Stomach (tissue), 9 donors: ENCODE results near the gene GABRG2. TPM values are rescaled to one million over a fixed set of nuclear protein-coding genes. Genes with fewer than 3 reads are reported as not detected.

Experiments used
- DNase-seq, 2 donors: peaks; one replicate each; pipeline versions ENCODE4 v3.0.0 to v3.0.0-alpha.2; 2013 to 2019
- H3K27ac ChIP-seq, 5 donors: fragments of 200-600 bp in 4 of 5; sonication (generic) in 4 of 5; one replicate each; pipeline ENCODE4 v1.5.1; 2013 to 2019; ENCODE audit warnings: mild to moderate bottlenecking in 1 of 5, moderate library complexity in 1 of 5
- H3K27me3 ChIP-seq, 3 donors: fragments of 200-600 bp; sonication (generic); one replicate each; pipeline ENCODE4 v1.5.1; 2017 to 2019; ENCODE audit warnings: mixed run types in 1 of 3
- H3K36me3 ChIP-seq, 4 donors: fragments of 200-600 bp; sonication (generic); 1 replicate in 3 of 4; 2 replicates in 1 of 4; pipeline ENCODE4 v1.5.1; 2016 to 2019
- H3K4me1 ChIP-seq, 4 donors: fragments of 200-600 bp; sonication (generic); one replicate each; pipeline ENCODE4 v1.5.1; 2016 to 2019
- H3K4me3 ChIP-seq, 4 donors: fragments of 200-600 bp; sonication (generic) in 3 of 4; one replicate each; pipeline ENCODE4 v1.5.1; 2016 to 2019; ENCODE audit warnings: mild to moderate bottlenecking in 1 of 4
- H3K9me3 ChIP-seq, 4 donors: fragments of 200-600 bp; sonication (generic); one replicate each; pipeline ENCODE4 v1.5.1; 2016 to 2019
- CTCF ChIP-seq, 7 experiments: fragments of 450-650 bp in 4 of 7; fragments of 200-600 bp in 3 of 7; sonication (generic) in 3 of 7; IDR thresholded peaks; one replicate each; pipeline ENCODE4 v1.5.1; 2016 to 2019; ENCODE audit warnings: antibody characterized with exemption in 7 of 7, control low read depth in 2 of 7, mild to moderate bottlenecking in 1 of 7
- EP300 ChIP-seq: sonication (generic); formaldehyde crosslinking; IDR thresholded peaks from one replicate; pipeline ENCODE4 v1.6.1; 2017; ENCODE audit warnings: antibody characterized with exemption
- POLR2A ChIP-seq, 4 donors: fragments of 450-650 bp; IDR thresholded peaks; one replicate each; pipeline ENCODE4 v1.6.1; 2016; ENCODE audit warnings: antibody characterized with exemption in 4 of 4, control low read depth in 2 of 4, mild to moderate bottlenecking in 1 of 4, moderate library complexity in 1 of 4
- POLR2AphosphoS5 ChIP-seq, 3 donors: sonication (generic); formaldehyde crosslinking; IDR thresholded peaks; one replicate each; pipeline ENCODE4 v1.6.1; 2016; ENCODE audit warnings: antibody characterized with exemption in 3 of 3
- WGBS, 5 donors: extraction: QIAGEN DNeasy Blood & Tissue Kit in 3 of 5; methylation state at CpG; one replicate each; pipeline versions ENCODE4 v1.1.5 to v1.1.7; 2013 to 2018; 5-methylcytosine and 5-hydroxymethylcytosine counted together
- intact Hi-C: fragments of 100-400 bp; cut with DNase I; formaldehyde crosslinking; loops from one replicate; pipeline ENCODE4 v1.15.1; 2023; ENCODE audit warnings: low total_unique reads
- polyA plus RNA-seq, 3 donors: library from polyadenylated mRNA; stranded (reverse); fragments of 200-250 nt; gene quantifications; one replicate each; pipeline ENCODE4 v1.2.3, GENCODE V29; 2013
- total RNA-seq, 5 donors: library from RNA; depleted of rRNA; stranded (reverse); fragments of >200 nt; gene quantifications; one replicate each; pipeline versions ENCODE4 v1.1.0 to v1.2.3, GENCODE V29; 2014 to 2016
- donor health status: healthy with polysubstance abuse.
- donor health status: Bipolar disorder and iron deficiency.
- donor health status: healthy.

The GABRG2 gene
- total and polyA plus RNA-seq, 8 donors = 0.06 to 1.1 (median 0.17) TPM; not detected in 4

DNA sequence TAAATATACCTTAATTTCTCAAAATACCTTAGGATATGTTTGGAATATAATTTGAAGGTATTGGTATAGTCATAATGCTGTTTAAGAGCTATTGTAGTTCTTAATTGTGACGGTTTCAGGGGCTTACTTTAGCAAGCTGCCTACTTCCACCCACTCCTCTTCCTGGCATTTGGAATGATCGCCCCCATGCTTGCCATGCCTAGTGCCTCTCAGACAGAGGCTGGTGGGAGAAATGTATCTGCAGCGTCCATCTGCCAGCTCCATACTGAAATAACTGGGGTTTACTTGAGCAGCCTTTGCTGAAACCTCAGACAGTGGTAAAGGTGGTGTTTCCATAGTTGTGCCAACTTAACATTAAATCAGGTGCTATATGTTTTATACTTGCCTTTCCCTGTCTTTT lies 52.2 kb downstream of the GABRG2 start:
- no peaks in the 10 kb centered on the region for H3K4me1 ChIP-seq
- no peak for DNase-seq
- 79 to 85% (median 81%) methylated on average over 3 of the region's 3 CpGs for WGBS, 5 donors
- no peaks in the 10 kb centered on the region for H3K36me3 ChIP-seq
- TF ChIP-seq CTCF (IDR thresholded peaks at IDR 0.05) = no peak
- no peak for TF ChIP-seq POLR2A (IDR thresholded peaks at IDR 0.05)
- no peak for TF ChIP-seq EP300
- no peak for TF ChIP-seq POLR2AphosphoS5 (IDR thresholded peaks at IDR 0.05)
- intact Hi-C loops = no loop called here
- H3K4me3 ChIP-seq = no peak overlapping the region
- H3K9me3 ChIP-seq = peaks cover 0 to 4% (median 0%) of the 10 kb centered on the region in 4 donors
- H3K27me3 ChIP-seq = no peaks in the 10 kb centered on the region
- H3K27ac ChIP-seq = no peak overlapping the region

GRCh38 chr5:162128117-162128516 lies 60.5 kb downstream of the GABRG2 start:
- Histone ChIP-seq H3K27ac (no peak overlapping the region), H3K36me3 (no peaks in the 10 kb centered on the region), H3K4me1 (no peaks in the 10 kb centered on the region), H3K9me3 (no peaks in the 10 kb centered on the region), H3K4me3 (no peak overlapping the region), H3K27me3 (no peaks in the 10 kb centered on the region)
- peak in 1 of 2 donors; percentile 1 for DNase-seq
- TF ChIP-seq CTCF (IDR thresholded peaks at IDR 0.05) (no peak), EP300 (no peak), POLR2A (IDR thresholded peaks at IDR 0.05) (no peak), POLR2AphosphoS5 (IDR thresholded peaks at IDR 0.05) (no peak)
- 15 to 27% (median 24%) methylated on average over 2 of the region's 2 CpGs for whole genome bisulfite sequencing, 5 donors
- intact Hi-C loops = no loop called here

GRCh38 chr5:162132348-162132747 lies 64.8 kb downstream of the GABRG2 start:
- H3K4me1 ChIP-seq = no peaks in the 10 kb centered on the region
- no peaks in the 10 kb centered on the region for H3K36me3 ChIP-seq
- no peak for TF ChIP-seq CTCF (IDR thresholded peaks at IDR 0.05)
- TF ChIP-seq POLR2AphosphoS5 (IDR thresholded peaks at IDR 0.05) = no peak
- TF ChIP-seq EP300 = no peak
- TF ChIP-seq POLR2A (IDR thresholded peaks at IDR 0.05) = no peak
- intact Hi-C loops = no loop called here
- no peak overlapping the region for H3K4me3 ChIP-seq
- H3K27me3 ChIP-seq = no peaks in the 10 kb centered on the region
- no peak for DNase-seq
- no peaks in the 10 kb centered on the region for H3K9me3 ChIP-seq
- no peak overlapping the region for H3K27ac ChIP-seq

DNA sequence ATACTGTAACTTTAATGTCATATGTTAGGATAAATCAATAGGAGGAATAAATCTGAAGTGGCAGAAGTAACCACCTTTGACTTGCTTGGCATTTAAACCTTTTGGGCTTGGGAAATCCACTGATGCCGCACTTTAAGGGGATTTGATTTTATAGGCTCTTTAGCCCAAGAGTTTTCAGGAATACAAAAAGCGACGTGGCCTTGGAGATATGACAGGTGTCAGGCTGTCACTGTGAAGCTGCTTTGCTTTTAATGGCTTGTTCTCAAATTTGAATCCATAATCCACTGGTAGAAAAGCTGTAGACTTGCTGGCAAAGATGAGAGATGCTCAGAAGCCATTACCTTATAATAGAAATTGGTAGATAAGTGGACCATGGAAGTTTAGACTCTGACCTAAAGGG lies 71.6 kb downstream of the GABRG2 start:
- Histone ChIP-seq H3K36me3 (no peaks in the 10 kb centered on the region), H3K9me3 (no peaks in the 10 kb centered on the region), H3K4me3 (no peak overlapping the region), H3K27ac (no peak overlapping the region), H3K4me1 (no peaks in the 10 kb centered on the region), H3K27me3 (no peaks in the 10 kb centered on the region)
- WGBS, 5 donors = 77 to 83% (median 81%) methylated on average over 3 of the region's 3 CpGs
- intact Hi-C loops = no loop called here
- no peak for DNase-seq
- TF ChIP-seq POLR2A (IDR thresholded peaks at IDR 0.05) (no peak), CTCF (IDR thresholded peaks at IDR 0.05) (no peak), EP300 (no peak), POLR2AphosphoS5 (IDR thresholded peaks at IDR 0.05) (no peak)
